Panc1 (cell line): Measurements from ENCODE around the gene NOS1. TPM values are rescaled to one million over a fixed set of nuclear protein-coding genes. Genes with fewer than 3 reads are reported as not detected.

ENCODE experiments used
- ATAC-seq: fragments of 200-7000 bp; cut with Tn5 transposase; 2 replicates; pipeline ENCODE4 v1.9.1; 2020; ENCODE audit warnings: mild to moderate bottlenecking, moderate library complexity
- BruUV-seq: library from RNA; stranded (reverse); fragments of 400-500 nt; replicated peaks from 2 replicates; lab custom pipeline; 2021; lab: Mats Ljungman, UMichigan
- CTCF ChIA-PET: fragments of 300-600 bp; sonication (Branson Sonifier 250); formaldehyde crosslinking; loops from one replicate; lab custom pipeline; 2022; ENCODE audit warnings: antibody characterized with exemption; lab: Charles Lee
- POLR2A ChIA-PET: fragments of 300-600 bp; sonication (Branson Sonifier 250); formaldehyde crosslinking; loops from one replicate; lab custom pipeline; 2022; ENCODE audit warnings: antibody characterized with exemption; lab: Charles Lee
- DNase-seq: peaks from one replicate; pipeline ENCODE4 v3.0.0-alpha.2; 2010; ENCODE audit warnings: low read depth, low spot score
- H3K27ac ChIP-seq: 2 replicates; pipeline ENCODE4 v1.5.1; 2011; ENCODE audit warnings: mild to moderate bottlenecking, low read length, inconsistent platforms
- H3K27me3 ChIP-seq: fragments of 200-500 bp; sonication (Bioruptor generic); 2 replicates; pipeline ENCODE4 v1.6.0; 2014; ENCODE audit warnings: low read length, inconsistent platforms; ENCODE audit not compliant: control insufficient read depth, insufficient read depth
- H3K36me3 ChIP-seq: fragments of 200-500 bp; sonication (Bioruptor generic); 2 replicates; pipeline ENCODE4 v1.5.1; 2014; ENCODE audit warnings: inconsistent platforms, mild to moderate bottlenecking, low read length, moderate library complexity; ENCODE audit not compliant: control insufficient read depth, insufficient read depth
- H3K4me1 ChIP-seq: 2 replicates; pipeline ENCODE4 v1.5.1; 2011; ENCODE audit warnings: inconsistent platforms, mild to moderate bottlenecking, low read length, moderate library complexity; ENCODE audit not compliant: control insufficient read depth, insufficient read depth
- H3K4me3 ChIP-seq, 2 experiments: 2 replicates each; pipeline ENCODE4 v1.5.1; 2011 to 2012; ENCODE audit warnings: low read depth in 2 of 2, low read length in 2 of 2, mild to moderate bottlenecking in 2 of 2, inconsistent platforms in 1 of 2, moderate library complexity in 1 of 2
- H3K9me3 ChIP-seq: fragments of 200-500 bp; sonication (Bioruptor generic); 2 replicates; pipeline ENCODE4 v1.5.1; 2014; ENCODE audit warnings: low read depth, mild to moderate bottlenecking, inconsistent platforms, low read length, moderate library complexity; ENCODE audit not compliant: control insufficient read depth, insufficient read depth
- POLR2AphosphoS5 ChIP-seq: IDR thresholded peaks from 2 replicates; pipeline ENCODE4 v1.6.1; 2012; ENCODE audit warnings: mild to moderate bottlenecking, low read depth, low read length, moderate library complexity
- REST ChIP-seq, 2 experiments: IDR thresholded peaks; 2 replicates each; pipeline ENCODE4 v1.6.1; 2011 to 2012; ENCODE audit warnings: low read depth in 2 of 2, control low read depth in 1 of 2, low read length in 1 of 2, mild to moderate bottlenecking in 1 of 2, moderate library complexity in 1 of 2; ENCODE audit not compliant: insufficient read depth in 1 of 2
- SIN3A ChIP-seq: IDR thresholded peaks from 2 replicates; pipeline ENCODE4 v1.6.1; 2012; ENCODE audit warnings: low read depth, mild to moderate bottlenecking, low read length, moderate library complexity, borderline replicate concordance; ENCODE audit not compliant: insufficient read depth
- TCF7L2 ChIP-seq: IDR thresholded peaks from 2 replicates; pipeline ENCODE4 v1.6.1; 2011; ENCODE audit warnings: mild to moderate bottlenecking, low read depth, low read length, inconsistent platforms
- in situ Hi-C: cut with HindIII; loops from 2 replicates; pipeline ENCODE4 v1.10.0; 2016; ENCODE audit warnings: low sequenced_read_pairs, low pct_unique_long_range_greater_than_20kb
- intact Hi-C: fragments of 100-400 bp; cut with micrococcal nuclease; formaldehyde crosslinking; loops from one replicate; pipeline ENCODE4 v1.10.0; 2022; ENCODE audit not compliant: unreplicated experiment
- total RNA-seq: library from RNA; stranded (reverse); gene quantifications from one replicate; pipeline ENCODE4 v1.2.1, GENCODE V29; 2021; ENCODE audit not compliant: unreplicated experiment
- TF ChIP-seq, protein P1 (sequence below): fragments of 450-650 bp; IDR thresholded peaks from 2 replicates; pipeline ENCODE4 v1.5.1; 2017; ENCODE audit warnings: mild to moderate bottlenecking

NOS1 gene
- total RNA-seq, 1 experiment from 2014 or later = 0.03 TPM

DNA sequence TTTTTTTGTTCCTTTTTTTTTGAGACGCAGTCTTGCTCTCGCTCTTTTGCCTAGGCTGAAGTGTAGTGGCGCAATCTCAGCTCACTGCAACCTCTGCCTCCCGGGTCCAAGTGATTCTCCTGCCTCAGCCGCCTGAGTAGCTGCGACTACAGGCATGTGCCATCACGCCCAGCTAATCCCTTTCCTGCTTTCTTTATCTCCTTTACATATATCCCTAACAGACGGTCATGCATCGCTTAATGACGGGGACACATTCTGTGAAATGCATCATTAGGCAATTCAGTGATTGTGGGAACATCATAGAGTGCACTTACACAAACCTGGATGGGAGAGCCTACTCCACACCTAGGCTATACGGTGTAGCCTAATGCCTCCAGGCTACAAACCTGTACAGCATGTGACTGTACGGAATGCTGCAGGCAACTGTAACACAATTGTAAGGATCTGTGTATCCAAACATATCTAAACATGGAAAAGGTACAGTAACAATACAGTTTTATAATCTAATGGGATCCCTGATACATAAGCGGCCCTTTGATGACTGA, 32.8 kb downstream of the NOS1 start:
- CTCF ChIA-PET = no interaction called here

DNA sequence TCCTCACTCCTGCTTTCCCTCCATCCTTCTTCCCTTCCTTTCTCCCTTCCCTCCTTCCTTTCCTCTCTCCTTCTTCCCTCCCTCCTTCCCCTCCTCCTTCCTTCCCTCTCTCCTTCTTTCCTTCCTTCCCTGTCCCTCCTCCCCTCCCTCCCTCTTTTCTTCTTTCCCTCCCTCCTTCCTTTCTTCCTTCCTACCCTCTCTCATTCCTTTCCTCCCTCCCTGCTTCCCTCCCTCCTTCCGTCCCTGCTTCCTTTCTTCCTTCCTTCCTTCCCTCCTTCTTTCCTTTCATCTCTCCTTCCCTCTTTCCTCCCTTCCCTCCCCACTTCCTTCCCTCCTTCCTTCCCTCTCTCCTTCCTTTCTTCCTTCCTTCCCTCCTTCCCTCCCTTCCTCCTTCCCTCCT, 39.0 kb downstream of the NOS1 start:
- Histone ChIP-seq H3K36me3 (no peaks in the 10 kb centered on the region), H3K9me3 (no peaks in the 10 kb centered on the region), H3K27me3 (peaks cover 15% of the 10 kb centered on the region; the same call in 1 of the 2 replicates), H3K4me3 (no peak overlapping the region), H3K4me1 (no peaks in the 10 kb centered on the region), H3K27ac (no peak overlapping the region)
- in situ Hi-C loops (no loop called here), intact Hi-C loops (no loop called here)
- ChIA-PET POLR2A (no interaction called here), CTCF (no interaction called here)
- DNase-seq = no peak
- TF ChIP-seq REST (IDR thresholded peaks at IDR 0.05; ENCODE audit: insufficient read depth in 1 of 2, low read depth in 2 of 2, low read length in 1 of 2) = no peak
- TF ChIP-seq SIN3A = no peak
- TF ChIP-seq, protein P1, sequence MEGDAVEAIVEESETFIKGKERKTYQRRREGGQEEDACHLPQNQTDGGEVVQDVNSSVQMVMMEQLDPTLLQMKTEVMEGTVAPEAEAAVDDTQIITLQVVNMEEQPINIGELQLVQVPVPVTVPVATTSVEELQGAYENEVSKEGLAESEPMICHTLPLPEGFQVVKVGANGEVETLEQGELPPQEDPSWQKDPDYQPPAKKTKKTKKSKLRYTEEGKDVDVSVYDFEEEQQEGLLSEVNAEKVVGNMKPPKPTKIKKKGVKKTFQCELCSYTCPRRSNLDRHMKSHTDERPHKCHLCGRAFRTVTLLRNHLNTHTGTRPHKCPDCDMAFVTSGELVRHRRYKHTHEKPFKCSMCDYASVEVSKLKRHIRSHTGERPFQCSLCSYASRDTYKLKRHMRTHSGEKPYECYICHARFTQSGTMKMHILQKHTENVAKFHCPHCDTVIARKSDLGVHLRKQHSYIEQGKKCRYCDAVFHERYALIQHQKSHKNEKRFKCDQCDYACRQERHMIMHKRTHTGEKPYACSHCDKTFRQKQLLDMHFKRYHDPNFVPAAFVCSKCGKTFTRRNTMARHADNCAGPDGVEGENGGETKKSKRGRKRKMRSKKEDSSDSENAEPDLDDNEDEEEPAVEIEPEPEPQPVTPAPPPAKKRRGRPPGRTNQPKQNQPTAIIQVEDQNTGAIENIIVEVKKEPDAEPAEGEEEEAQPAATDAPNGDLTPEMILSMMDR = no peak
- no peak for TF ChIP-seq POLR2AphosphoS5
- no peak for TF ChIP-seq TCF7L2
- no peak for ATAC-seq
- BruUV-seq = no TSS peak

More for the DNA sequence above, 32.8 kb downstream of the NOS1 start:
- ATAC-seq = no peak
- no peak overlapping the region for H3K27ac ChIP-seq
- H3K9me3 ChIP-seq = no peaks in the 10 kb centered on the region
- H3K4me1 ChIP-seq = no peaks in the 10 kb centered on the region
- H3K27me3 ChIP-seq = peaks cover 10% of the 10 kb centered on the region
- no peaks in the 10 kb centered on the region for H3K36me3 ChIP-seq
- H3K4me3 ChIP-seq = no peak overlapping the region
- in situ Hi-C loops = no loop called here
- no TSS peak for BruUV-seq
- TF ChIP-seq, protein P1 = no peak
- 0 out of 2 replicates have a peak, but pooled peaks have one; percentile 50 for TF ChIP-seq TCF7L2
- intact Hi-C loops = no loop called here
- no peak for DNase-seq
- POLR2A ChIA-PET = interaction anchor here (0.7 kb wide), 1 partner anchor 25 kb away, joined by 3 read pairs; no protein-coding TSS in a partner anchor
